ENCODE data around the gene GPR180. TPM values are rescaled to one million over a fixed set of nuclear protein-coding genes. Genes with fewer than 3 reads are reported as not detected.

Gene GPR180
- polyA plus RNA-seq, 2 of the 4 experiments (the other 2 are of a cell fraction) = 3.6 to 7.8 TPM

- no peak overlapping the region for H3K4me2 ChIP-seq
- H3K9me3 ChIP-seq = no peaks in the 10 kb centered on the region
- no peak for FAIRE-seq
- no peak overlapping the region for H3K4me3 ChIP-seq
- 95% methylated on average over 4 of the region's 4 CpGs for WGBS (ENCODE audit: missing lambda C conversion rate)
- POLR2A ChIA-PET = no interaction called here
- peaks cover 10% of the 10 kb centered on the region; the same call in 1 of the 3 replicates for H3K4me1 ChIP-seq
- DNase-seq (ENCODE audit: low read depth in 1 of 2, low spot score in 1 of 2) = no peak
- CTCF ChIA-PET = no interaction called here
- no peak for TF ChIP-seq PHF8 (IDR thresholded peaks at IDR 0.05; ENCODE audit: borderline replicate concordance, low read depth)
- TF ChIP-seq, protein P1, sequence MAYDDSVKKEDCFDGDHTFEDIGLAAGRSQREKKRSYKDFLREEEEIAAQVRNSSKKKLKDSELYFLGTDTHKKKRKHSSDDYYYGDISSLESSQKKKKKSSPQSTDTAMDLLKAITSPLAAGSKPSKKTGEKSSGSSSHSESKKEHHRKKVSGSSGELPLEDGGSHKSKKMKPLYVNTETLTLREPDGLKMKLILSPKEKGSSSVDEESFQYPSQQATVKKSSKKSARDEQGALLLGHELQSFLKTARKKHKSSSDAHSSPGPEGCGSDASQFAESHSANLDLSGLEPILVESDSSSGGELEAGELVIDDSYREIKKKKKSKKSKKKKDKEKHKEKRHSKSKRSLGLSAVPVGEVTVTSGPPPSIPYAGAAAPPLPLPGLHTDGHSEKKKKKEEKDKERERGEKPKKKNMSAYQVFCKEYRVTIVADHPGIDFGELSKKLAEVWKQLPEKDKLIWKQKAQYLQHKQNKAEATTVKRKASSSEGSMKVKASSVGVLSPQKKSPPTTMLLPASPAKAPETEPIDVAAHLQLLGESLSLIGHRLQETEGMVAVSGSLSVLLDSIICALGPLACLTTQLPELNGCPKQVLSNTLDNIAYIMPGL (CRISPR knock-in tag; IDR thresholded peaks at IDR 0.05; ENCODE audit: borderline replicate concordance) = no peak
- TF ChIP-seq CHD4 (IDR thresholded peaks at IDR 0.05; ENCODE audit: borderline replicate concordance) = no peak
- TF ChIP-seq BHLHE40 (IDR thresholded peaks at IDR 0.05; ENCODE audit: low read depth, low read length) = no peak
- no peak for TF ChIP-seq SREBF2 (IDR thresholded peaks at IDR 0.05)
- TF ChIP-seq MYC (IDR thresholded peaks at IDR 0.05; ENCODE audit: borderline replicate concordance, low read length) = no peak
- TF ChIP-seq MAZ (IDR thresholded peaks at IDR 0.05; ENCODE audit: borderline replicate concordance, low read depth, low read length) = no peak
- no peak for TF ChIP-seq SMC3 (IDR thresholded peaks at IDR 0.05)
- TF ChIP-seq HOXB13 (CRISPR knock-in tag; IDR thresholded peaks at IDR 0.05; ENCODE audit: low read depth) = no peak
- no peak for TF ChIP-seq RAD21 (conservative IDR thresholded peaks at IDR 0.05 in 1 of 2, IDR thresholded peaks at IDR 0.05 in 1 of 2)
- no peak for TF ChIP-seq MAX (IDR thresholded peaks at IDR 0.05)
- no peak for TF ChIP-seq FOSB (CRISPR knock-in tag; IDR thresholded peaks at IDR 0.05)
- TF ChIP-seq ZSCAN20 (CRISPR knock-in tag; IDR thresholded peaks at IDR 0.05) = no peak
- H3K27ac ChIP-seq = no peak overlapping the region
- no peak for ATAC-seq
These were observed 5.4 kb downstream of the GPR180 start for GRCh38 chr13:94607056-94607455.

- 91% methylated on average over 3 of the region's 3 CpGs for WGBS (ENCODE audit: missing lambda C conversion rate)
- H3K9me3 ChIP-seq = no peaks in the 10 kb centered on the region
- H3K4me1 ChIP-seq = peaks cover 7% of the 10 kb centered on the region; the same call in 1 of the 3 replicates
- ChIA-PET CTCF (interaction anchor here (1.2 kb wide), 1 partner anchor 10 kb away, joined by 3 read pairs; no protein-coding TSS in a partner anchor), POLR2A (no interaction called here)
- no peak for ATAC-seq
- no peak for TF ChIP-seq HDAC2 (IDR thresholded peaks at IDR 0.05)
- TF ChIP-seq NPAS2 (CRISPR knock-in tag; IDR thresholded peaks at IDR 0.05; ENCODE audit: borderline replicate concordance) = no peak
- no peak for TF ChIP-seq RARB (CRISPR knock-in tag; IDR thresholded peaks at IDR 0.05)
- TF ChIP-seq ZC3H11A (IDR thresholded peaks at IDR 0.05) = no peak
- H3K4me3 ChIP-seq = no peak overlapping the region
- H3K4me2 ChIP-seq = no peak overlapping the region
- no peak for DNase-seq (ENCODE audit: low read depth in 1 of 2, low spot score in 1 of 2)
- FAIRE-seq = no peak
- no peak overlapping the region for H3K27ac ChIP-seq
These were observed 6.3 kb downstream of the GPR180 start for GRCh38 chr13:94607939-94608338.

DNA sequence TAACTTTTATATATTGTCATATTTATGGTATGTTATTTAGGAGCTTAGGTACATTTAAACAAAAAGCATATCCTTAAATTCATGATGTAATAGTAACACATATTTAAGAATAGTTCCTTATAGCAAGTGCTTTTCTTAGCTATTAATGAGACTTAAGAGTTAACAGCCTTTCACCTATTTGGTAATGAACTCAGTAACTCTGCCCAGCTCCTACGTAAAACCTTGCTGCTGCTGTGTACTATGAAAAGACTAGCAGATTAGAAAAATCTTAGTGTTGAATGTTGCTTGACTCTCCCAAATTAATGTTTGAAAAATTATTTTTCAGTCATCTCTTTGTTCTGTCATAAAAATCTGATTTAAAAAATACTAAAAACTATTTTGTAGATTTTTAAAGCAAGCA lies 6.9 kb downstream of the GPR180 start:
- POLR2A ChIA-PET = no interaction called here
- CTCF ChIA-PET = interaction anchor here (1.2 kb wide), 1 partner anchor 9 kb away, joined by 3 read pairs; no protein-coding TSS in a partner anchor
- H3K4me2 ChIP-seq = no peak overlapping the region
- no peak overlapping the region for H3K27ac ChIP-seq
- peaks cover under 1% of the 10 kb centered on the region; the same call in 1 of the 3 replicates for H3K4me1 ChIP-seq
- WGBS (ENCODE audit: missing lambda C conversion rate) = 93% methylated on average over 1 of the region's 1 CpG
- no peak overlapping the region for H3K4me3 ChIP-seq
- FAIRE-seq (no peak), DNase-seq (ENCODE audit: low read depth in 1 of 2, low spot score in 1 of 2) (no peak), ATAC-seq (no peak)
- no peaks in the 10 kb centered on the region for H3K9me3 ChIP-seq
- no peak for TF ChIP-seq GATA3 (IDR thresholded peaks at IDR 0.05; ENCODE audit: borderline replicate concordance)
- no peak for TF ChIP-seq MAZ (IDR thresholded peaks at IDR 0.05; ENCODE audit: borderline replicate concordance, low read depth, low read length)
- no peak for TF ChIP-seq HDAC2 (IDR thresholded peaks at IDR 0.05)

- H3K9me3 ChIP-seq = no peaks in the 10 kb centered on the region
These were observed 7.5 kb downstream of the GPR180 start for GRCh38 chr13:94609196-94609595.

More at GRCh38 chr13:94609196-94609595, 7.5 kb downstream of the GPR180 start:
- Histone ChIP-seq H3K4me1 (no peaks in the 10 kb centered on the region), H3K27ac (no peak overlapping the region), H3K4me3 (no peak overlapping the region), H3K4me2 (no peak overlapping the region)
- ChIA-PET CTCF (interaction anchor here (1.2 kb wide), 1 partner anchor 9 kb away, joined by 3 read pairs; no protein-coding TSS in a partner anchor), POLR2A (no interaction called here)
- DNase-seq (ENCODE audit: low read depth in 1 of 2, low spot score in 1 of 2) (no peak), ATAC-seq (no peak), FAIRE-seq (no peak)
- 93% methylated on average over 2 of the region's 2 CpGs for WGBS (ENCODE audit: missing lambda C conversion rate)
- TF ChIP-seq MAFK (IDR thresholded peaks at IDR 0.05; ENCODE audit: partially characterized antibody) (no peak), CHD2 (IDR thresholded peaks at IDR 0.05; ENCODE audit: low read length, partially characterized antibody) (no peak)
